ENCODE data around the gene OR6B3. TPM values are rescaled to one million over a fixed set of nuclear protein-coding genes. Genes with fewer than 3 reads are reported as not detected.

OR6B3 gene
- total RNA-seq, 1 experiment from 2014 or later, result not detected

- Mint-ChIP-seq H3K27me3 (ENCODE audit: insufficient read depth, unreplicated experiment) (peaks cover 29% of the 10 kb centered on the region), H3K4me1 (ENCODE audit: insufficient read depth, unreplicated experiment) (no peaks in the 10 kb centered on the region), H3K27ac (ENCODE audit: low read depth, unreplicated experiment) (no peak overlapping the region), H3K4me3 (ENCODE audit: unreplicated experiment) (no peak overlapping the region), H3K36me3 (ENCODE audit: insufficient read depth, unreplicated experiment) (no peaks in the 10 kb centered on the region), H3K9me3 (ENCODE audit: unreplicated experiment) (no peaks in the 10 kb centered on the region)
- BruUV-seq (replicated peaks), result no TSS peak
- TF ChIP-seq CTCF (IDR thresholded peaks at IDR 0.05; ENCODE audit: unreplicated experiment), result no peak
- ChIA-PET CTCF (interaction anchor here (0.6 kb wide), 1 partner anchor 208 kb away, joined by 5 read pairs; no protein-coding TSS in a partner anchor), POLR2A (no interaction called here)
- intact Hi-C loops (cut with micrococcal nuclease), result no loop called here
- DNase-seq (ENCODE audit: unreplicated experiment), result no peak
Measured at GRCh38 chr2:240032406-240033329, 20.7 kb downstream of the OR6B3 start.

GRCh38 chr2:240030379-240031094, 22.8 kb downstream of the OR6B3 start, which contains the start of gene OR6B2:
Gene OR6B2, minus strand, starts transcription at chr2:240030429. Its CDS starts 0 bp downstream, at chr2:240030429.
- Mint-ChIP-seq H3K4me3 (ENCODE audit: unreplicated experiment) (no peak within 1 kb of the TSS), H3K4me1 (ENCODE audit: insufficient read depth, unreplicated experiment) (no peaks in the 10 kb centered on the region), H3K27ac (ENCODE audit: low read depth, unreplicated experiment) (no peak within 1 kb of the TSS), H3K36me3 (ENCODE audit: insufficient read depth, unreplicated experiment) (no peaks in the 10 kb centered on the region), H3K27me3 (ENCODE audit: insufficient read depth, unreplicated experiment) (peaks cover 29% of the 10 kb centered on the region), H3K9me3 (ENCODE audit: unreplicated experiment) (no peaks in the 10 kb centered on the region)
- TF ChIP-seq CTCF (IDR thresholded peaks at IDR 0.05; ENCODE audit: unreplicated experiment), result no peak
- no peak for DNase-seq (ENCODE audit: unreplicated experiment)
- intact Hi-C loops (cut with micrococcal nuclease), result no loop called here
- ChIA-PET CTCF (no interaction called here), POLR2A (interaction anchor here (1.4 kb wide), 1 partner anchor 9 kb away, joined by 3 read pairs; no protein-coding TSS in a partner anchor)
- no TSS peak for BruUV-seq (replicated peaks)

- DNase-seq (ENCODE audit: unreplicated experiment), result peak; percentile 5
- no peak for TF ChIP-seq CTCF (IDR thresholded peaks at IDR 0.05; ENCODE audit: unreplicated experiment)
- Mint-ChIP-seq H3K36me3 (ENCODE audit: insufficient read depth, unreplicated experiment) (peaks cover 17% of the 10 kb centered on the region), H3K27me3 (ENCODE audit: insufficient read depth, unreplicated experiment) (peaks cover 9% of the 10 kb centered on the region), H3K4me3 (ENCODE audit: unreplicated experiment) (peak overlapping the region; percentile 70), H3K9me3 (ENCODE audit: unreplicated experiment) (no peaks in the 10 kb centered on the region), H3K27ac (ENCODE audit: low read depth, unreplicated experiment) (peak overlapping the region; percentile 85), H3K4me1 (ENCODE audit: insufficient read depth, unreplicated experiment) (peaks cover 14% of the 10 kb centered on the region)
- POLR2A ChIA-PET, result interaction anchor here (0.5 to 1.7 kb wide), 17 partner anchors 10 to 1737 kb away, joined by 3 to 10 read pairs (median 3); partner anchors contain the start of gene HDAC4
- BruUV-seq (replicated peaks), result TSS peak; percentile 50
- intact Hi-C loops (cut with micrococcal nuclease), result no loop called here
- CTCF ChIA-PET, result interaction anchor here (0.7 to 1.4 kb wide), 2 partner anchors 88 to 119 kb away, joined by 3 to 4 read pairs; no protein-coding TSS in a partner anchor
Measured at GRCh38 chr2:240024766-240025165, 28.6 kb downstream of the OR6B3 start.

GRCh38 chr2:240023792-240024191, 29.5 kb downstream of the OR6B3 start:
- no peak for TF ChIP-seq CTCF (IDR thresholded peaks at IDR 0.05; ENCODE audit: unreplicated experiment)
- no peak overlapping the region for H3K27ac Mint-ChIP-seq (ENCODE audit: low read depth, unreplicated experiment)
- peaks cover 23% of the 10 kb centered on the region for H3K36me3 Mint-ChIP-seq (ENCODE audit: insufficient read depth, unreplicated experiment)
- no peaks in the 10 kb centered on the region for H3K9me3 Mint-ChIP-seq (ENCODE audit: unreplicated experiment)
- intact Hi-C loops (cut with micrococcal nuclease), result no loop called here
- peak overlapping the region; percentile 70 for H3K4me3 Mint-ChIP-seq (ENCODE audit: unreplicated experiment)
- BruUV-seq (replicated peaks), result no TSS peak
- ChIA-PET POLR2A (interaction anchor here (0.9 to 1.7 kb wide), 4 partner anchors 15 to 624 kb away, joined by 3 to 4 read pairs (median 3); partner anchors contain the start of gene HDAC4), CTCF (interaction anchor here (1.4 kb wide), 1 partner anchor 120 kb away, joined by 4 read pairs; no protein-coding TSS in a partner anchor)
- DNase-seq (ENCODE audit: unreplicated experiment), result no peak
- H3K27me3 Mint-ChIP-seq (ENCODE audit: insufficient read depth, unreplicated experiment), result no peaks in the 10 kb centered on the region
- peaks cover 14% of the 10 kb centered on the region for H3K4me1 Mint-ChIP-seq (ENCODE audit: insufficient read depth, unreplicated experiment)

All from MCF 10A (cell line).